Measurements from ENCODE around the gene DEPDC1B. TPM values are rescaled to one million over a fixed set of nuclear protein-coding genes. Genes with fewer than 3 reads are reported as not detected.
"Not testable (repeated sequence)": the region's sequence is repeated elsewhere in the genome, so short reads cannot be mapped to it uniquely, and the experiment has no call there.

The DEPDC1B gene
- total RNA-seq, 1 donor from 2014 or later, result 0.98 TPM

- Mint-ChIP-seq H3K4me3 (no peak overlapping the region), H3K27me3 (no peaks in the 10 kb centered on the region), H3K4me1 (no peaks in the 10 kb centered on the region), H3K36me3 (ENCODE audit: low read depth) (peaks cover 5% of the 10 kb centered on the region), H3K27ac (no peak overlapping the region), H3K9me3 (peaks cover 22% of the 10 kb centered on the region)
- ChIA-PET POLR2A (no interaction called here), CTCF (no interaction called here)
- no peak for TF ChIP-seq CTCF (IDR thresholded peaks at IDR 0.05)
- intact Hi-C loops (cut with micrococcal nuclease), result no loop called here
- DNase-seq (no peak), ATAC-seq (ENCODE audit: low read depth) (no peak)
Measured at GRCh38 chr5:60568646-60569045, 131.3 kb downstream of the DEPDC1B start.

GRCh38 chr5:60563696-60564324 is 136.2 kb downstream of the DEPDC1B start:
- no peaks in the 10 kb centered on the region for H3K27me3 Mint-ChIP-seq
- H3K27ac Mint-ChIP-seq, result no peak overlapping the region
- ChIA-PET CTCF (no interaction called here), POLR2A (no interaction called here)
- ATAC-seq (ENCODE audit: low read depth) (no peak), DNase-seq (no peak)
- H3K9me3 Mint-ChIP-seq, result peaks cover 24% of the 10 kb centered on the region
- intact Hi-C loops (cut with micrococcal nuclease), result no loop called here
- peaks cover 3% of the 10 kb centered on the region for H3K36me3 Mint-ChIP-seq (ENCODE audit: low read depth)
- H3K4me3 Mint-ChIP-seq, result no peak overlapping the region
- H3K4me1 Mint-ChIP-seq, result no peaks in the 10 kb centered on the region
- TF ChIP-seq CTCF (IDR thresholded peaks at IDR 0.05), result no peak

- POLR2A ChIA-PET; CTCF ChIA-PET; intact Hi-C loops (cut with micrococcal nuclease); H3K27me3 Mint-ChIP-seq; H3K9me3 Mint-ChIP-seq; DNase-seq; H3K36me3 Mint-ChIP-seq (ENCODE audit: low read depth); H3K4me3 Mint-ChIP-seq; H3K4me1 Mint-ChIP-seq; ATAC-seq (ENCODE audit: low read depth); H3K27ac Mint-ChIP-seq: not testable (repeated sequence)
Measured at GRCh38 chr5:60553291-60553690, 146.7 kb downstream of the DEPDC1B start.

GRCh38 chr5:60551829-60552228 is 148.1 kb downstream of the DEPDC1B start:
- TF ChIP-seq CTCF (IDR thresholded peaks at IDR 0.05), result no peak
- H3K27me3 Mint-ChIP-seq, result peaks cover 2% of the 10 kb centered on the region
- no peak overlapping the region for H3K4me3 Mint-ChIP-seq
- no peaks in the 10 kb centered on the region for H3K36me3 Mint-ChIP-seq (ENCODE audit: low read depth)
- peaks cover 5% of the 10 kb centered on the region for H3K4me1 Mint-ChIP-seq
- ATAC-seq (ENCODE audit: low read depth) (no peak), DNase-seq (no peak)
- no peaks in the 10 kb centered on the region for H3K9me3 Mint-ChIP-seq
- no peak overlapping the region for H3K27ac Mint-ChIP-seq
- intact Hi-C loops (cut with micrococcal nuclease), result no loop called here
- CTCF ChIA-PET, result no interaction called here
- POLR2A ChIA-PET, result no interaction called here

GRCh38 chr5:60551250-60551649 is 148.7 kb downstream of the DEPDC1B start:
- no peak for ATAC-seq (ENCODE audit: low read depth)
- CTCF ChIA-PET, result no interaction called here

More at GRCh38 chr5:60551250-60551649, 148.7 kb downstream of the DEPDC1B start:
- H3K9me3 Mint-ChIP-seq, result no peaks in the 10 kb centered on the region
- intact Hi-C loops (cut with micrococcal nuclease), result no loop called here
- POLR2A ChIA-PET, result no interaction called here
- H3K4me3 Mint-ChIP-seq, result no peak overlapping the region
- no peak overlapping the region for H3K27ac Mint-ChIP-seq
- H3K36me3 Mint-ChIP-seq (ENCODE audit: low read depth), result no peaks in the 10 kb centered on the region
- peaks cover 5% of the 10 kb centered on the region for H3K4me1 Mint-ChIP-seq
- TF ChIP-seq CTCF (IDR thresholded peaks at IDR 0.05), result no peak
- no peak for DNase-seq
- H3K27me3 Mint-ChIP-seq, result peaks cover 2% of the 10 kb centered on the region

All from activated B cell treated with CpG ODN at 0.5 μM for 24 hours (primary cell).